ENCODE data around the gene B4GALT6. TPM values are rescaled to one million over a fixed set of nuclear protein-coding genes. Genes with fewer than 3 reads are reported as not detected.

Gene B4GALT6
- total and polyA plus RNA-seq, 9 of the 15 experiments (the other 6 are each of a cell fraction or from before 2014, with no cell fraction given) = 0.03 to 0.27 (median 0.08) TPM

DNA sequence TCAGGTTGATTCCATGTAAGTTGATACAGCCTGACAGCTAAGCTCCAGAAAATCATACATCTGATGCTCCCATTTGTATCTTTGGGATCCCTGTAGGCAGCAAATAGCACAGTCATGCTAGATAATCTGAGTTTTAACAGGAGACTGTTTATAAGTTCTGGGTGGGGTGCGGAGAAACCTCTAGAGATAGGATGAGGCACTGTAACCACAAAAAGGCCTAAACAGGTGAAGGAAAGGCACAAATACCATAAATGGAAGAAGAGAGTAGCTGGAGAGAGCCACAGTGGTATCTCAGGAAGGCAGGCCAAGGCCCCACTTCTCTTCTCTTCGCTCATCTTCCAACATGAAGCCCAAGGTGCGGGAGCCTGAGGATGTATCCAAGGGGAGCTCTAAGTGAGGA is 18.1 kb upstream of the B4GALT6 start (continued):
- TF ChIP-seq MXI1 (IDR thresholded peaks at IDR 0.05; ENCODE audit: low read depth, low read length) (no peak), MBD2 (IDR thresholded peaks at IDR 0.05; ENCODE audit: borderline replicate concordance, low read depth) (no peak), DIDO1 (tag; IDR thresholded peaks at IDR 0.05; ENCODE audit: low read depth) (no peak), WHSC1 (IDR thresholded peaks at IDR 0.05; ENCODE audit: low read length) (no peak), ELF4 (CRISPR knock-in tag; IDR thresholded peaks at IDR 0.05) (peak; percentile 82; the same call in 1 of the 2 replicates), PHF8 (IDR thresholded peaks at IDR 0.05; ENCODE audit: borderline replicate concordance, low read length) (no peak), SPI1 (IDR thresholded peaks at IDR 0.05; ENCODE audit: borderline replicate concordance, low read depth, low read length) (no peak), ZNF644 (tag; IDR thresholded peaks at IDR 0.05; ENCODE audit: low read depth) (peak; percentile 83), TAF1 (IDR thresholded peaks at IDR 0.05; ENCODE audit: control insufficient read depth, extremely low read depth, insufficient read depth, low read length, severe bottlenecking) (no peak)
- TF ChIP-seq, protein P1, sequence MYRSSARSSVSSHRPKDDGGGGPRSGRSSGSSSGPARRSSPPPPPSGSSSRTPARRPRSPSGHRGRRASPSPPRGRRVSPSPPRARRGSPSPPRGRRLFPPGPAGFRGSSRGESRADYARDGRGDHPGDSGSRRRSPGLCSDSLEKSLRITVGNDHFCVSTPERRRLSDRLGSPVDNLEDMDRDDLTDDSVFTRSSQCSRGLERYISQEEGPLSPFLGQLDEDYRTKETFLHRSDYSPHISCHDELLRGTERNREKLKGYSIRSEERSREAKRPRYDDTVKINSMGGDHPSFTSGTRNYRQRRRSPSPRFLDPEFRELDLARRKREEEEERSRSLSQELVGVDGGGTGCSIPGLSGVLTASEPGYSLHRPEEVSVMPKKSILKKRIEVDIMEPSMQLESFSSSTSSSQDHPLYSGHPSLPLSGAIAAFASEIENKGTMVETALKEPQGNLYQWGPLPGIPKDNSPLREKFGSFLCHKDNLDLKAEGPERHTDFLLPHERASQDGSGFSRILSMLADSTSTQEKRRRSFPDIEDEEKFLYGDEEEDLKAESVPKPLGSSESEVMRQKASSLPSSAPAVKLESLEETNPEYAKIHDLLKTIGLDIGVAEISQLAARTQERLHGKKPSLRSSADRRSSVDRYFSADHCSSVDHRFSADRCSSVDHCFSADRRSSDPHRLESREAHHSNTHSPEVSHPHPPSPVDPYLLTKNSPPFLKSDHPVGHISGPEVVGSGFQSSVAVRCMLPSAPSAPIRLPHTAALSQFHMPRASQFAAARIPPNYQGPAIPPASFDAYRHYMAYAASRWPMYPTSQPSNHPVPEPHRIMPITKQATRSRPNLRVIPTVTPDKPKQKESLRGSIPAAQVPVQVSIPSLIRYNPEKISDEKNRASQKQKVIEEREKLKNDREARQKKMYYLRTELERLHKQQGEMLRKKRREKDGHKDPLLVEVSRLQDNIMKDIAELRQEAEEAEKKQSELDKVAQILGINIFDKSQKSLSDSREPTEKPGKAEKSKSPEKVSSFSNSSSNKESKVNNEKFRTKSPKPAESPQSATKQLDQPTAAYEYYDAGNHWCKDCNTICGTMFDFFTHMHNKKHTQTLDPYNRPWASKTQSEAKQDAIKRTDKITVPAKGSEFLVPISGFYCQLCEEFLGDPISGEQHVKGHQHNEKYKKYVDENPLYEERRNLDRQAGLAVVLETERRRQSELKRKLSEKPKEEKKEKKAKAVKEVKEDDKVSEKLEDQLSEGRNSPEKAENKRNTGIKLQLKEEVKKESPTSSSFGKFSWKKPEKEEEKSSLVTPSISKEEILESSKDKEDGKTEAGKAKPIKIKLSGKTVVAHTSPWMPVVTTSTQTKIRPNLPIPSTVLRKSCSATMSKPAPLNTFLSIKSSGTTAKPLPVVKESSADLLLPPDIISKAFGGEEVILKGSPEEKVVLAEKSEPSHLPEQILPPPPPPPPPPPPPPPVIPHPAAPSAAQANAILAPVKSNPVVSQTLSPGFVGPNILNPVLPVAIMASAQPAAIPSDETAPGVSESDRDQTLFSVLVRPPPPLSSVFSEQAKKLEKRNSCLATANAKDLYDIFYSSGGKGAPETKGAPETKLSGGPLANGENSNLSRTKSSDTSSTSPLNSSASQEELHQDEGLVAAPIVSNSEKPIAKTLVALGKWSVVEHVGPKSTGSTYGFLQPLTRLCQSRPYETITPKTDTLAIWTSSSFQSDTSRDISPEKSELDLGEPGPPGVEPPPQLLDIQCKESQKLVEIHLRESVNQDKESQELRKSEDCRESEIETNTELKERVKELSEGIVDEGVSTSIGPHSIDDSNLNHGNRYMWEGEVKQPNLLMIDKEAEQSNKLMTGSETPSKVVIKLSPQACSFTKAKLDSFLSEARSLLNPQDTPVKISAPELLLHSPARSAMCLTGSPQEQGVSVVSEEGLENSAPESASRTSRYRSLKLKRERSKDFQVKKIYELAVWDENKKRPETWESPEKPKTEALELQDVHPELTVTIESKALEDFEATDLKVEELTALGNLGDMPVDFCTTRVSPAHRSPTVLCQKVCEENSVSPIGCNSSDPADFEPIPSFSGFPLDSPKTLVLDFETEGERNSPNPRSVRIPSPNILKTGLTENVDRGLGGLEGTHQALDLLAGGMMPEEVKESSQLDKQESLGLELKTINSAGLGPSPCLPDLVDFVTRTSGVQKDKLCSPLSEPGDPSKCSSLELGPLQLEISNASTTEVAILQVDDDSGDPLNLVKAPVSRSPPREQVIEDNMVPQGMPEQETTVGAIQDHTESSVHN (IDR thresholded peaks at IDR 0.05; ENCODE audit: borderline replicate concordance in 1 of 2, low read depth in 1 of 2) = no peak
- TF ChIP-seq, protein P2, sequence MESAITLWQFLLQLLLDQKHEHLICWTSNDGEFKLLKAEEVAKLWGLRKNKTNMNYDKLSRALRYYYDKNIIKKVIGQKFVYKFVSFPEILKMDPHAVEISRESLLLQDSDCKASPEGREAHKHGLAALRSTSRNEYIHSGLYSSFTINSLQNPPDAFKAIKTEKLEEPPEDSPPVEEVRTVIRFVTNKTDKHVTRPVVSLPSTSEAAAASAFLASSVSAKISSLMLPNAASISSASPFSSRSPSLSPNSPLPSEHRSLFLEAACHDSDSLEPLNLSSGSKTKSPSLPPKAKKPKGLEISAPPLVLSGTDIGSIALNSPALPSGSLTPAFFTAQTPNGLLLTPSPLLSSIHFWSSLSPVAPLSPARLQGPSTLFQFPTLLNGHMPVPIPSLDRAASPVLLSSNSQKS (CRISPR knock-in tag; IDR thresholded peaks at IDR 0.05) = no peak
- TF ChIP-seq, protein P3, sequence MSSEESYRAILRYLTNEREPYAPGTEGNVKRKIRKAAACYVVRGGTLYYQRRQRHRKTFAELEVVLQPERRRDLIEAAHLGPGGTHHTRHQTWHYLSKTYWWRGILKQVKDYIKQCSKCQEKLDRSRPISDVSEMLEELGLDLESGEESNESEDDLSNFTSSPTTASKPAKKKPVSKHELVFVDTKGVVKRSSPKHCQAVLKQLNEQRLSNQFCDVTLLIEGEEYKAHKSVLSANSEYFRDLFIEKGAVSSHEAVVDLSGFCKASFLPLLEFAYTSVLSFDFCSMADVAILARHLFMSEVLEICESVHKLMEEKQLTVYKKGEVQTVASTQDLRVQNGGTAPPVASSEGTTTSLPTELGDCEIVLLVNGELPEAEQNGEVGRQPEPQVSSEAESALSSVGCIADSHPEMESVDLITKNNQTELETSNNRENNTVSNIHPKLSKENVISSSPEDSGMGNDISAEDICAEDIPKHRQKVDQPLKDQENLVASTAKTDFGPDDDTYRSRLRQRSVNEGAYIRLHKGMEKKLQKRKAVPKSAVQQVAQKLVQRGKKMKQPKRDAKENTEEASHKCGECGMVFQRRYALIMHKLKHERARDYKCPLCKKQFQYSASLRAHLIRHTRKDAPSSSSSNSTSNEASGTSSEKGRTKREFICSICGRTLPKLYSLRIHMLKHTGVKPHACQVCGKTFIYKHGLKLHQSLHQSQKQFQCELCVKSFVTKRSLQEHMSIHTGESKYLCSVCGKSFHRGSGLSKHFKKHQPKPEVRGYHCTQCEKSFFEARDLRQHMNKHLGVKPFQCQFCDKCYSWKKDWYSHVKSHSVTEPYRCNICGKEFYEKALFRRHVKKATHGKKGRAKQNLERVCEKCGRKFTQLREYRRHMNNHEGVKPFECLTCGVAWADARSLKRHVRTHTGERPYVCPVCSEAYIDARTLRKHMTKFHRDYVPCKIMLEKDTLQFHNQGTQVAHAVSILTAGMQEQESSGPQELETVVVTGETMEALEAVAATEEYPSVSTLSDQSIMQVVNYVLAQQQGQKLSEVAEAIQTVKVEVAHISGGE (CRISPR knock-in tag; IDR thresholded peaks at IDR 0.05) = peak in 1 of 3 experiments; percentile 58; a peak in 2 of 6 replicates
